ENCODE measurements around the gene PRKCZ. TPM values are rescaled to one million over a fixed set of nuclear protein-coding genes. Genes with fewer than 3 reads are reported as not detected.

The PRKCZ gene
- total RNA-seq, 2 experiments from 2014 or later, result 8.0 to 10.0 TPM

DNA sequence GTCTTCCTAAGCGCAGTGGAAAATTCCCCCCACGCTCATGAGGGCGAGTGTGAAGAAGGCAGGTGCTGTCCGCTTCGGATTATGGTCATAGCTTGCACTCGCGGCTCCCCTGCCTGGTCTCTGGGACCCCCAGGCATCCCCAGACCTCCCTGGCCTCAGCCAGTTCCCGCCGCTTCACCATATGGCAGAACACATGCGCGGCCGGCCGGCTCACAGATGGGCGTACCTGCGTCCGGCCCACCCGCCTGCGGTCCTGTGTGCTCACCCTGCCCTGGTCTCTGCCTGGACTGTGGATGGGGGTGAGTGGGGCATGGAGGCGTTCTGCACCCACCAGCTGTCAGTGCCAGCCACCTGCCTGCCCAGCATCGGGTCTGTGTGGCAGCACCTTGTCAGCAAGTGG, 34.1 kb downstream of the PRKCZ start:
- Histone ChIP-seq H3K36me3 (ENCODE audit: insufficient read depth, low read length) (no peaks in the 10 kb centered on the region), H3K4me3 (ENCODE audit: low read depth, low read length, poor library complexity, severe bottlenecking) (no peak overlapping the region), H3K27ac (ENCODE audit: low read depth, low read length, poor library complexity, severe bottlenecking) (no peak overlapping the region), H3K4me1 (ENCODE audit: insufficient read depth, low read length, poor library complexity, severe bottlenecking) (no peaks in the 10 kb centered on the region), H3K9me2 (ENCODE audit: insufficient read depth, low read length) (no peaks in the 10 kb centered on the region), H4K20me1 (ENCODE audit: insufficient read depth, low read length) (no peaks in the 10 kb centered on the region), H3K79me2 (ENCODE audit: insufficient read depth, low read depth, low read length) (no peaks in the 10 kb centered on the region), H2AFZ (ENCODE audit: low read length) (no peak overlapping the region), H3K4me2 (ENCODE audit: low read length) (no peak overlapping the region), H3K9me3 (ENCODE audit: low read length) (no peaks in the 10 kb centered on the region)
- BruUV-seq (replicated peaks), result no TSS peak
- intact Hi-C loops (cut with micrococcal nuclease; ENCODE audit: unreplicated experiment), result no loop called here
- TF ChIP-seq, protein P1, sequence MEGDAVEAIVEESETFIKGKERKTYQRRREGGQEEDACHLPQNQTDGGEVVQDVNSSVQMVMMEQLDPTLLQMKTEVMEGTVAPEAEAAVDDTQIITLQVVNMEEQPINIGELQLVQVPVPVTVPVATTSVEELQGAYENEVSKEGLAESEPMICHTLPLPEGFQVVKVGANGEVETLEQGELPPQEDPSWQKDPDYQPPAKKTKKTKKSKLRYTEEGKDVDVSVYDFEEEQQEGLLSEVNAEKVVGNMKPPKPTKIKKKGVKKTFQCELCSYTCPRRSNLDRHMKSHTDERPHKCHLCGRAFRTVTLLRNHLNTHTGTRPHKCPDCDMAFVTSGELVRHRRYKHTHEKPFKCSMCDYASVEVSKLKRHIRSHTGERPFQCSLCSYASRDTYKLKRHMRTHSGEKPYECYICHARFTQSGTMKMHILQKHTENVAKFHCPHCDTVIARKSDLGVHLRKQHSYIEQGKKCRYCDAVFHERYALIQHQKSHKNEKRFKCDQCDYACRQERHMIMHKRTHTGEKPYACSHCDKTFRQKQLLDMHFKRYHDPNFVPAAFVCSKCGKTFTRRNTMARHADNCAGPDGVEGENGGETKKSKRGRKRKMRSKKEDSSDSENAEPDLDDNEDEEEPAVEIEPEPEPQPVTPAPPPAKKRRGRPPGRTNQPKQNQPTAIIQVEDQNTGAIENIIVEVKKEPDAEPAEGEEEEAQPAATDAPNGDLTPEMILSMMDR (conservative IDR thresholded peaks at IDR 0.05; ENCODE audit: low read length), result no peak
- no peak for TF ChIP-seq EZH2phosphoT487 (IDR thresholded peaks at IDR 0.05; ENCODE audit: borderline replicate concordance, low read depth, low read length)
- ChIA-PET CTCF (ENCODE audit: unreplicated experiment) (no interaction called here), POLR2A (interaction anchor here (0.7 kb wide), 1 partner anchor 463 kb away, joined by 3 read pairs; no protein-coding TSS in a partner anchor)
- DNase-seq (ENCODE audit: low spot score), result no peak

DNA sequence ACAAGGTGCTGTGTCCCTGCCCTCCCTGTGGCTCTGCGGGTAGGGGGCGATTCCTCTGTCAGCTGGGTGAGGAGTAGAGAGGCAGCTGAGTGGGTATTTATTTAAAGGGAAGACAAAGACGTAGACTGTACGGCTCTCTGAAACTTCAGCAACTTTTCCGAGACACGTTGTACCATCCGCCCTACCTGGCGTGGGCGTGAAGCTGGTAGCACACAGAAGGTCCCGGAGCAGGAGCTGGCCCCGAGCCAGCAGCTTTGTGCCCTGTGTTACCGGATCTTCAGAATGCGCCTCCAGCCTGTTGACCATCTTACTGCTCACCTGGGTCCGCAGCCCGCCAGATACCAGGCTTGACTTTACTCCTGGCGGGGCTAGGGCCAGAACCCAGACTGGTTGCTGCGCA, 34.9 kb downstream of the PRKCZ start:
- no peaks in the 10 kb centered on the region for H4K20me1 ChIP-seq (ENCODE audit: insufficient read depth, low read length)
- no peak for TF ChIP-seq EZH2phosphoT487 (IDR thresholded peaks at IDR 0.05; ENCODE audit: borderline replicate concordance, low read depth, low read length)
- TF ChIP-seq, protein P1 (conservative IDR thresholded peaks at IDR 0.05; ENCODE audit: low read length), result no peak
- ChIA-PET POLR2A (interaction anchor here (0.7 kb wide), 1 partner anchor 463 kb away, joined by 3 read pairs; no protein-coding TSS in a partner anchor), CTCF (ENCODE audit: unreplicated experiment) (no interaction called here)
- H3K27ac ChIP-seq (ENCODE audit: low read depth, low read length, poor library complexity, severe bottlenecking), result no peak overlapping the region
- no peak overlapping the region for H3K4me2 ChIP-seq (ENCODE audit: low read length)
- no peaks in the 10 kb centered on the region for H3K4me1 ChIP-seq (ENCODE audit: insufficient read depth, low read length, poor library complexity, severe bottlenecking)
- no TSS peak for BruUV-seq (replicated peaks)
- H3K9me3 ChIP-seq (ENCODE audit: low read length), result no peaks in the 10 kb centered on the region
- no peak overlapping the region for H3K4me3 ChIP-seq (ENCODE audit: low read depth, low read length, poor library complexity, severe bottlenecking)
- H3K79me2 ChIP-seq (ENCODE audit: insufficient read depth, low read depth, low read length), result no peaks in the 10 kb centered on the region
- no peaks in the 10 kb centered on the region for H3K9me2 ChIP-seq (ENCODE audit: insufficient read depth, low read length)
- H3K36me3 ChIP-seq (ENCODE audit: insufficient read depth, low read length), result no peaks in the 10 kb centered on the region
- intact Hi-C loops (cut with micrococcal nuclease; ENCODE audit: unreplicated experiment), result no loop called here
- no peak for DNase-seq (ENCODE audit: low spot score)
- H2AFZ ChIP-seq (ENCODE audit: low read length), result no peak overlapping the region

GRCh38 chr1:2086446-2087078, 36.4 kb downstream of the PRKCZ start:
- TF ChIP-seq, protein P1 (conservative IDR thresholded peaks at IDR 0.05; ENCODE audit: low read length), result no peak
- TF ChIP-seq EZH2phosphoT487 (IDR thresholded peaks at IDR 0.05; ENCODE audit: borderline replicate concordance, low read depth, low read length), result no peak
- H3K79me2 ChIP-seq (ENCODE audit: insufficient read depth, low read depth, low read length), result no peaks in the 10 kb centered on the region
- no peak overlapping the region for H2AFZ ChIP-seq (ENCODE audit: low read length)
- CTCF ChIA-PET (ENCODE audit: unreplicated experiment), result no interaction called here
- intact Hi-C loops (cut with micrococcal nuclease; ENCODE audit: unreplicated experiment), result no loop called here
- no TSS peak for BruUV-seq (replicated peaks)
- H3K9me2 ChIP-seq (ENCODE audit: insufficient read depth, low read length), result no peaks in the 10 kb centered on the region
- POLR2A ChIA-PET, result no interaction called here
- H3K36me3 ChIP-seq (ENCODE audit: insufficient read depth, low read length), result no peaks in the 10 kb centered on the region
- no peak overlapping the region for H3K27ac ChIP-seq (ENCODE audit: low read depth, low read length, poor library complexity, severe bottlenecking)
- H3K4me1 ChIP-seq (ENCODE audit: insufficient read depth, low read length, poor library complexity, severe bottlenecking), result no peaks in the 10 kb centered on the region
- H3K4me2 ChIP-seq (ENCODE audit: low read length), result no peak overlapping the region
- DNase-seq (ENCODE audit: low spot score), result no peak
- no peak overlapping the region for H3K4me3 ChIP-seq (ENCODE audit: low read depth, low read length, poor library complexity, severe bottlenecking)
- H4K20me1 ChIP-seq (ENCODE audit: insufficient read depth, low read length), result no peaks in the 10 kb centered on the region
- no peaks in the 10 kb centered on the region for H3K9me3 ChIP-seq (ENCODE audit: low read length)
